HepG2 (cell line): ENCODE measurements around the gene SEH1L. TPM values are rescaled to one million over a fixed set of nuclear protein-coding genes. Genes with fewer than 3 reads are reported as not detected.
A peak's percentile ranks its signal among the peaks of the same experiment; 100 is the strongest.

Experiments used
- ATAC-seq: fragments of 200-7000 bp; cut with Tn5 transposase; 3 replicates; pipeline ENCODE4 v1.9.1; 2020; ENCODE audit warnings: mild to moderate bottlenecking, moderate library complexity
- BruUV-seq: library from RNA; stranded (reverse); fragments of 400-500 nt; replicated peaks from 2 replicates; lab custom pipeline; 2021; lab: Mats Ljungman, UMichigan
- CTCF ChIA-PET: fragments of 300-600 bp; formaldehyde crosslinking; extraction: SDS; loops from one replicate; lab custom pipeline; 2021; ENCODE audit warnings: low total read pairs, inconsistent platforms, low intra/inter-chr PET ratio; lab: Yijun Ruan, JAX
- POLR2A ChIA-PET: fragments of 350-600 bp; sonication (Branson Sonifier 250); formaldehyde crosslinking; loops from one replicate; lab custom pipeline; 2020; ENCODE audit warnings: antibody characterized with exemption, inconsistent platforms; lab: Yijun Ruan, JAX
- DNase-seq: peaks from one replicate; pipeline ENCODE4 v3.0.0-alpha.2; 2015; ENCODE audit warnings: low spot score
- FAIRE-seq: peaks from 3 replicates; lab custom pipeline; 2011; peaks lifted over from hg19 to GRCh38; lab: Jason Lieb, UNC
- H2AFZ ChIP-seq: one replicate; pipeline ENCODE4 v1.6.1; 2011; ENCODE audit warnings: low read length, inconsistent platforms
- H3K27ac ChIP-seq: fragments of 300-600 bp; 3 replicates; pipeline ENCODE4 v1.8.0; 2011; ENCODE audit warnings: mixed run types, mild to moderate bottlenecking, mixed read lengths, low read length, inconsistent platforms; ENCODE audit not compliant: insufficient read depth; ENCODE audit errors: extremely low read length
- H3K27me3 ChIP-seq, 2 experiments: fragments of 200-600 bp in 1 of 2; 2 replicates in 1 of 2; 3 replicates in 1 of 2; pipeline versions ENCODE4 v1.6.0 to v1.8.0; 2011; ENCODE audit warnings: low read length in 2 of 2, mild to moderate bottlenecking in 2 of 2, moderate library complexity in 2 of 2, inconsistent platforms in 1 of 2; ENCODE audit not compliant: insufficient read depth in 2 of 2, control insufficient read depth in 1 of 2
- H3K36me3 ChIP-seq, 2 experiments: fragments of 200-600 bp in 1 of 2; replicated peaks in 1 of 2; 2 replicates in 1 of 2; 3 replicates in 1 of 2; pipeline versions ENCODE4 v1.5.1 to v1.8.0; 2011; ENCODE audit warnings: low read length in 2 of 2, inconsistent platforms in 1 of 2; ENCODE audit not compliant: insufficient read depth in 2 of 2, control insufficient read depth in 1 of 2
- H3K4me1 ChIP-seq: 2 replicates; pipeline ENCODE4 v1.5.1; 2012; ENCODE audit warnings: low read length, inconsistent platforms; ENCODE audit not compliant: insufficient read depth
- H3K4me2 ChIP-seq: 2 replicates; pipeline ENCODE4 v1.6.0; 2011; ENCODE audit warnings: low read depth, low read length, inconsistent platforms
- H3K4me3 ChIP-seq, 3 experiments: fragments of 200-600 bp in 1 of 3; sonication (generic), shearing (Covaris generic) in 1 of 3; replicated peaks in 1 of 3; 2 replicates each; pipeline ENCODE4 v1.5.1; 2011 to 2016; ENCODE audit warnings: low read length in 3 of 3, inconsistent platforms in 2 of 3, low read depth in 2 of 3, mild to moderate bottlenecking in 2 of 3, control low read depth in 1 of 3, mixed read lengths in 1 of 3; ENCODE audit not compliant: insufficient read depth in 1 of 3
- H3K79me2 ChIP-seq: one replicate; pipeline ENCODE4 v1.6.1; 2011; ENCODE audit warnings: low read length, inconsistent platforms; ENCODE audit not compliant: insufficient read depth
- H3K9ac ChIP-seq: 2 replicates; pipeline ENCODE4 v1.6.0; 2011; ENCODE audit warnings: mild to moderate bottlenecking, low read depth, low read length, inconsistent platforms; ENCODE audit not compliant: insufficient read depth
- H3K9me3 ChIP-seq: 2 replicates; pipeline ENCODE4 v1.5.1; 2012; ENCODE audit warnings: mild to moderate bottlenecking, low read length
- H4K20me1 ChIP-seq: 2 replicates; pipeline ENCODE4 v1.6.0; 2011; ENCODE audit warnings: inconsistent platforms, mild to moderate bottlenecking, low read length, moderate library complexity; ENCODE audit not compliant: insufficient read depth
- AKNA ChIP-seq: sonication (generic); formaldehyde crosslinking; IDR thresholded peaks from 2 replicates; pipeline ENCODE4 v1.4.0; 2020; ENCODE audit warnings: missing genetic modification reagents, borderline replicate concordance
- ATF6 ChIP-seq: sonication (generic); formaldehyde crosslinking; conservative IDR thresholded peaks from 2 replicates; pipeline ENCODE4 v1.4.0; 2020; ENCODE audit warnings: missing genetic modification reagents
- NCOA5 ChIP-seq: sonication (generic); formaldehyde crosslinking; IDR thresholded peaks from 2 replicates; pipeline ENCODE4 v1.4.0; 2020; ENCODE audit warnings: missing genetic modification reagents
- RAD51 ChIP-seq: fragments of 450-650 bp; IDR thresholded peaks from 2 replicates; pipeline ENCODE4 v1.6.1; 2016; ENCODE audit warnings: borderline replicate concordance
- SIX4 ChIP-seq: sonication (generic); formaldehyde crosslinking; IDR thresholded peaks from 2 replicates; pipeline ENCODE4 v1.4.0; 2020; ENCODE audit warnings: missing genetic modification reagents
- SMYD3 ChIP-seq: sonication (generic); formaldehyde crosslinking; IDR thresholded peaks from 2 replicates; pipeline ENCODE4 v1.8.1; 2023; ENCODE audit warnings: mild to moderate bottlenecking, missing genetic modification reagents
- TGIF2 ChIP-seq: IDR thresholded peaks from 2 replicates; pipeline ENCODE4 v1.6.1; 2016; ENCODE audit warnings: control low read depth, missing compliant biosample characterization
- ZBTB42 ChIP-seq: sonication (generic); formaldehyde crosslinking; IDR thresholded peaks from 2 replicates; pipeline ENCODE4 v1.5.0; 2020; ENCODE audit warnings: mild to moderate bottlenecking, missing genetic modification reagents
- ZFP41 ChIP-seq: sonication (generic); formaldehyde crosslinking; IDR thresholded peaks from 2 replicates; pipeline ENCODE4 v1.4.0; 2020; ENCODE audit warnings: mild to moderate bottlenecking, missing genetic modification reagents, borderline replicate concordance
- ZNF460 ChIP-seq: sonication (generic); formaldehyde crosslinking; IDR thresholded peaks from 2 replicates; pipeline ENCODE4 v1.5.1; 2020; ENCODE audit warnings: missing genetic modification reagents, mild to moderate bottlenecking, borderline replicate concordance
- WGBS: methylation state at CpG from one replicate; pipeline ENCODE4 v1.1.6; 2017; ENCODE audit warnings: low lambda C conversion rate; 5-methylcytosine and 5-hydroxymethylcytosine counted together
- in situ Hi-C: cut with HindIII; loops from 2 replicates; pipeline ENCODE4 v1.10.0; 2017; ENCODE audit warnings: low pct_unique_long_range_greater_than_20kb; ENCODE audit not compliant: extremely low pct_ligation_motif_present
- intact Hi-C: fragments of 100-400 bp; cut with micrococcal nuclease; formaldehyde crosslinking; loops from one replicate; pipeline ENCODE4 v1.10.0; 2022; ENCODE audit not compliant: unreplicated experiment
- polyA plus RNA-seq, 8 experiments: library from polyadenylated mRNA; depleted of rRNA in 3 of 8; stranded (reverse) in 7 of 8; unstranded in 1 of 8; fragments of >200 nt; fragmentation: Illumina TruSeq in 4 of 8; extraction: Trizol in 4 of 8; gene quantifications; 2 replicates each; pipeline versions ENCODE4 v1.2.1 to v1.2.3, GENCODE V29; 2011 to 2016; ENCODE audit warnings: low read depth in 4 of 8, missing spikeins in 1 of 8, mixed read lengths in 1 of 8; ENCODE audit not compliant: insufficient read depth in 1 of 8
- total RNA-seq, 5 experiments: library from RNA; depleted of rRNA; stranded (reverse); fragments of >200 nt; fragmentation: Illumina TruSeq; extraction: Trizol; gene quantifications; 2 replicates each; pipeline ENCODE4 v1.2.3, GENCODE V29; 2016; ENCODE audit warnings: low read depth in 1 of 5
- TF ChIP-seq, protein P1 (sequence below): sonication (generic); formaldehyde crosslinking; IDR thresholded peaks from 2 replicates; pipeline ENCODE4 v1.4.0; 2020; ENCODE audit warnings: missing genetic modification reagents

Gene SEH1L
- total and polyA plus RNA-seq, 2 of the 13 experiments (the other 11 are each of a cell fraction or from before 2014, with no cell fraction given) = 59.6 to 63.5 TPM

DNA sequence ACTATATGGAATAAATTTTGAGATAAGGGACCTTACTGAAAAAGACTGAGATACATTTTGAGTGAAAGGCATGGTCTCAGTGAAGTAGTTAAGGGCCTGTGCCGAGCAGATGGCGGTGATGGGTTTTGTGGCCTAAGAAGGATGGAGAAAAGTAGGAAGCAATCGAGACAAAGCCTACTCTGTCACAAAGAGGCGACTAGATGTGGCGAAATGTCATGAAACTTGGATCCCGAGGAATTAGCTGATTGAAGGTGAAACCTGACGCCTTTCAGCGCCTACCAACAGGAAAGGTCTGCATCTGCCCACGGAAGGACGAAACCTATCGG, 42.8 kb downstream of the SEH1L start:
- intact Hi-C loops = loop anchor here (5.0 to 10.0 kb wide), 3 partner anchors 43 to 642 kb away; partner anchors contain the start of gene SEH1L
- TF ChIP-seq ZFP41 (no peak), NCOA5 (CRISPR knock-in tag) (no peak), SIX4 (CRISPR knock-in tag) (0 out of 2 replicates have a peak, but pooled peaks have one; percentile 2), ATF6 (CRISPR knock-in tag) (no peak), ZBTB42 (CRISPR knock-in tag) (no peak), TGIF2 (no peak), RAD51 (no peak), ZNF460 (CRISPR knock-in tag) (no peak), SMYD3 (CRISPR knock-in tag) (0 out of 2 replicates have a peak, but pooled peaks have one; percentile 3), AKNA (CRISPR knock-in tag) (0 out of 2 replicates have a peak, but pooled peaks have one; percentile 27)
- TF ChIP-seq, protein P1, sequence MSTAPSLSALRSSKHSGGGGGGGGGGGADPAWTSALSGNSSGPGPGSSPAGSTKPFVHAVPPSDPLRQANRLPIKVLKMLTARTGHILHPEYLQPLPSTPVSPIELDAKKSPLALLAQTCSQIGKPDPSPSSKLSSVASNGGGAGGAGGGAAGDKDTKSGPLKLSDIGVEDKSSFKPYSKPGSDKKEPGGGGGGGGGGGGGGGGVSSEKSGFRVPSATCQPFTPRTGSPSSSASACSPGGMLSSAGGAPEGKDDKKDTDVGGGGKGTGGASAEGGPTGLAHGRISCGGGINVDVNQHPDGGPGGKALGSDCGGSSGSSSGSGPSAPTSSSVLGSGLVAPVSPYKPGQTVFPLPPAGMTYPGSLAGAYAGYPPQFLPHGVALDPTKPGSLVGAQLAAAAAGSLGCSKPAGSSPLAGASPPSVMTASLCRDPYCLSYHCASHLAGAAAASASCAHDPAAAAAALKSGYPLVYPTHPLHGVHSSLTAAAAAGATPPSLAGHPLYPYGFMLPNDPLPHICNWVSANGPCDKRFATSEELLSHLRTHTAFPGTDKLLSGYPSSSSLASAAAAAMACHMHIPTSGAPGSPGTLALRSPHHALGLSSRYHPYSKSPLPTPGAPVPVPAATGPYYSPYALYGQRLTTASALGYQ = no peak

More for the DNA sequence above, 42.8 kb downstream of the SEH1L start:
- Histone ChIP-seq H2AFZ (no peak overlapping the region), H3K27me3 (no peaks in the 10 kb centered on the region; a peak in 2 of 5 replicates), H3K9me3 (no peaks in the 10 kb centered on the region), H3K4me3 (peak overlapping the region; percentile 70 to 91 (median 87)), H3K79me2 (peaks cover 39% of the 10 kb centered on the region), H4K20me1 (no peaks in the 10 kb centered on the region), H3K27ac (peak overlapping the region; percentile 86), H3K9ac (peak overlapping the region; percentile 83), H3K4me1 (peaks cover 43% of the 10 kb centered on the region), H3K36me3 (peaks cover 0 to 12% of the 10 kb centered on the region in 2 experiments; a peak in 2 of 5 replicates), H3K4me2 (peak overlapping the region; percentile 78)
- peak; percentile 37 for DNase-seq
- ChIA-PET CTCF (no interaction called here), POLR2A (interaction anchor here (1.0 to 1.7 kb wide), 9 partner anchors 16 to 613 kb away, joined by 3 to 11 read pairs (median 3); partner anchors contain the start of genes AFG3L2, PSMG2, PTPN2 and SEH1L)
- peak; percentile 13 for ATAC-seq
- in situ Hi-C loops = no loop called here
- no peak for FAIRE-seq
- 4% methylated on average over 8 of the region's 11 CpGs for WGBS
- TSS peak; percentile 98 for BruUV-seq
